ENCODE data around the gene RIC8B. TPM values are rescaled to one million over a fixed set of nuclear protein-coding genes. Genes with fewer than 3 reads are reported as not detected.

Gene RIC8B
- polyA plus RNA-seq, 1 donor (not counting 4 experiments of a cell fraction or from before 2014, with no cell fraction given) = 6.8 TPM

- Histone ChIP-seq H2AFZ (ENCODE audit: control insufficient read depth, low read length) (no peak overlapping the region), H3K27ac (ENCODE audit: control insufficient read depth, insufficient read depth, low read length) (no peak overlapping the region)
- no peak for FAIRE-seq
Observed at GRCh38 chr12:106757623-106758348, 16.7 kb upstream of the RIC8B start.

GRCh38 chr12:106758349-106759110 is 16.0 kb upstream of the RIC8B start:
- Histone ChIP-seq H3K36me3 (ENCODE audit: control insufficient read depth in 2 of 2, extremely low read depth in 1 of 2, insufficient read depth in 2 of 2, low read length in 2 of 2) (no peaks in the 10 kb centered on the region), H3K27me3 (ENCODE audit: control insufficient read depth, extremely low read depth, insufficient read depth, low read length) (no peaks in the 10 kb centered on the region), H3K4me1 (ENCODE audit: control insufficient read depth, extremely low read depth, insufficient read depth, low read length) (no peaks in the 10 kb centered on the region), H3K27ac (ENCODE audit: control insufficient read depth, insufficient read depth, low read length) (no peak overlapping the region), H3K4me2 (ENCODE audit: control insufficient read depth, extremely low read depth, insufficient read depth, low read depth, low read length) (no peak overlapping the region), H2AFZ (ENCODE audit: control insufficient read depth, low read length) (no peak overlapping the region), H3K9ac (ENCODE audit: control insufficient read depth, extremely low read depth, insufficient read depth, low read length) (no peak overlapping the region), H3K9me1 (ENCODE audit: control insufficient read depth, extremely low read depth, insufficient read depth, low read length) (no peaks in the 10 kb centered on the region), H3K9me3 (ENCODE audit: control insufficient read depth, low read depth, low read length) (no peaks in the 10 kb centered on the region), H3K4me3 (ENCODE audit: control insufficient read depth in 2 of 3, extremely low read depth in 1 of 3, insufficient read depth in 2 of 3, low read depth in 1 of 3, low read length in 3 of 3) (no peak overlapping the region), H4K20me1 (ENCODE audit: control insufficient read depth, extremely low read depth, insufficient read depth, low read length) (no peaks in the 10 kb centered on the region), H3K79me2 (ENCODE audit: control insufficient read depth, insufficient read depth, low read length) (no peaks in the 10 kb centered on the region)
- DNase-seq (ENCODE audit: low read depth, low spot score) = no peak
- FAIRE-seq = no peak
- TF ChIP-seq EZH2 (IDR thresholded peaks at IDR 0.05; ENCODE audit: low read length) (no peak), CTCF (optimal IDR thresholded peaks at IDR 0.05 in 1 of 3, IDR thresholded peaks at IDR 0.05 in 1 of 3, conservative IDR thresholded peaks at IDR 0.05 in 1 of 3; ENCODE audit: extremely low read depth in 1 of 3, insufficient read depth in 2 of 3, low read length in 3 of 3) (no peak)
- dilution Hi-C loops (cut with MboI; ENCODE audit: extremely low pct_ligation_motif_present, low sequenced_read_pairs) = no loop called here

More at GRCh38 chr12:106757623-106758348, 16.7 kb upstream of the RIC8B start:
- no peaks in the 10 kb centered on the region for H3K9me1 ChIP-seq (ENCODE audit: control insufficient read depth, extremely low read depth, insufficient read depth, low read length)
- no peaks in the 10 kb centered on the region for H3K27me3 ChIP-seq (ENCODE audit: control insufficient read depth, extremely low read depth, insufficient read depth, low read length)
- dilution Hi-C loops (cut with MboI; ENCODE audit: extremely low pct_ligation_motif_present, low sequenced_read_pairs) = no loop called here
- no peaks in the 10 kb centered on the region for H3K36me3 ChIP-seq (ENCODE audit: control insufficient read depth in 2 of 2, extremely low read depth in 1 of 2, insufficient read depth in 2 of 2, low read length in 2 of 2)
- H3K79me2 ChIP-seq (ENCODE audit: control insufficient read depth, insufficient read depth, low read length) = no peaks in the 10 kb centered on the region
- H4K20me1 ChIP-seq (ENCODE audit: control insufficient read depth, extremely low read depth, insufficient read depth, low read length) = no peaks in the 10 kb centered on the region
- H3K4me2 ChIP-seq (ENCODE audit: control insufficient read depth, extremely low read depth, insufficient read depth, low read depth, low read length) = no peak overlapping the region
- no peaks in the 10 kb centered on the region for H3K9me3 ChIP-seq (ENCODE audit: control insufficient read depth, low read depth, low read length)
- no peak for TF ChIP-seq CTCF (optimal IDR thresholded peaks at IDR 0.05 in 1 of 3, IDR thresholded peaks at IDR 0.05 in 1 of 3, conservative IDR thresholded peaks at IDR 0.05 in 1 of 3; ENCODE audit: extremely low read depth in 1 of 3, insufficient read depth in 2 of 3, low read length in 3 of 3)
- TF ChIP-seq EZH2 (IDR thresholded peaks at IDR 0.05; ENCODE audit: low read length) = no peak
- no peak overlapping the region for H3K9ac ChIP-seq (ENCODE audit: control insufficient read depth, extremely low read depth, insufficient read depth, low read length)
- H3K4me3 ChIP-seq (ENCODE audit: control insufficient read depth in 2 of 3, extremely low read depth in 1 of 3, insufficient read depth in 2 of 3, low read depth in 1 of 3, low read length in 3 of 3) = no peak overlapping the region
- DNase-seq (ENCODE audit: low read depth, low spot score) = no peak
- no peaks in the 10 kb centered on the region for H3K4me1 ChIP-seq (ENCODE audit: control insufficient read depth, extremely low read depth, insufficient read depth, low read length)

Measured in keratinocyte (primary cell).